MCF 10A (cell line): Measurements from ENCODE around the gene PRDM2. TPM values are rescaled to one million over a fixed set of nuclear protein-coding genes. Genes with fewer than 3 reads are reported as not detected.

Experiments
- BruUV-seq: library from RNA; stranded (reverse); fragments of 400-500 nt; replicated peaks from 2 replicates; lab custom pipeline; 2021; lab: Mats Ljungman, UMichigan
- CTCF ChIA-PET: fragments of 300-600 bp; sonication (Branson Sonifier 250); formaldehyde crosslinking; extraction: SDS; loops from one replicate; lab custom pipeline; 2021; ENCODE audit warnings: antibody characterized with exemption, inconsistent platforms; lab: Yijun Ruan, JAX
- POLR2A ChIA-PET: fragments of 300-600, 350-650 bp; sonication (Branson Sonifier 250); formaldehyde crosslinking; extraction: SDS; loops from one replicate; lab custom pipeline; 2020; ENCODE audit warnings: antibody characterized with exemption, inconsistent platforms; lab: Yijun Ruan, JAX
- DNase-seq: peaks from one replicate; pipeline ENCODE4 v3.0.0-alpha.2; 2018; ENCODE audit not compliant: unreplicated experiment
- H3K27ac Mint-ChIP-seq: one replicate; pipeline ENCODE4 v1.8.0; 2022; ENCODE audit warnings: mild to moderate bottlenecking, low read depth, mixed read lengths; ENCODE audit not compliant: unreplicated experiment
- H3K27me3 Mint-ChIP-seq: one replicate; pipeline ENCODE4 v1.8.0; 2022; ENCODE audit warnings: mixed read lengths; ENCODE audit not compliant: insufficient read depth, unreplicated experiment
- H3K36me3 Mint-ChIP-seq: one replicate; pipeline ENCODE4 v1.8.0; 2022; ENCODE audit warnings: mild to moderate bottlenecking, moderate library complexity, mixed read lengths; ENCODE audit not compliant: insufficient read depth, unreplicated experiment
- H3K4me1 Mint-ChIP-seq: one replicate; pipeline ENCODE4 v1.8.0; 2022; ENCODE audit warnings: mixed read lengths; ENCODE audit not compliant: insufficient read depth, unreplicated experiment
- H3K4me3 Mint-ChIP-seq: one replicate; pipeline ENCODE4 v1.8.0; 2022; ENCODE audit warnings: mild to moderate bottlenecking, moderate library complexity, mixed read lengths; ENCODE audit not compliant: unreplicated experiment
- H3K9me3 Mint-ChIP-seq: one replicate; pipeline ENCODE4 v1.8.0; 2022; ENCODE audit warnings: mixed read lengths; ENCODE audit not compliant: unreplicated experiment
- intact Hi-C: fragments of 100-400 bp; cut with micrococcal nuclease; formaldehyde crosslinking; loops from 2 replicates; pipeline ENCODE4 v1.14.1; 2022
- total RNA-seq: library from RNA; stranded (reverse); gene quantifications from 2 replicates; pipeline ENCODE4 v1.2.3, GENCODE V29; 2022
- TF ChIP-seq, protein P1 (sequence below): fragments of 200-600 bp; IDR thresholded peaks from one replicate; pipeline ENCODE4 v1.8.0; 2022; ENCODE audit warnings: antibody characterized with exemption, mild to moderate bottlenecking; ENCODE audit not compliant: unreplicated experiment

The PRDM2 gene
- total RNA-seq, 1 experiment from 2014 or later: 26.6 TPM

GRCh38 chr1:13864760-13865159 lies 164.8 kb downstream of the PRDM2 start:
- Mint-ChIP-seq H3K27me3 (no peaks in the 10 kb centered on the region), H3K4me3 (no peak overlapping the region), H3K9me3 (no peaks in the 10 kb centered on the region), H3K27ac (no peak overlapping the region), H3K36me3 (no peaks in the 10 kb centered on the region), H3K4me1 (peaks cover 6% of the 10 kb centered on the region)
- no peak for DNase-seq
- POLR2A ChIA-PET: no interaction called here
- no TSS peak for BruUV-seq
- TF ChIP-seq, protein P1, sequence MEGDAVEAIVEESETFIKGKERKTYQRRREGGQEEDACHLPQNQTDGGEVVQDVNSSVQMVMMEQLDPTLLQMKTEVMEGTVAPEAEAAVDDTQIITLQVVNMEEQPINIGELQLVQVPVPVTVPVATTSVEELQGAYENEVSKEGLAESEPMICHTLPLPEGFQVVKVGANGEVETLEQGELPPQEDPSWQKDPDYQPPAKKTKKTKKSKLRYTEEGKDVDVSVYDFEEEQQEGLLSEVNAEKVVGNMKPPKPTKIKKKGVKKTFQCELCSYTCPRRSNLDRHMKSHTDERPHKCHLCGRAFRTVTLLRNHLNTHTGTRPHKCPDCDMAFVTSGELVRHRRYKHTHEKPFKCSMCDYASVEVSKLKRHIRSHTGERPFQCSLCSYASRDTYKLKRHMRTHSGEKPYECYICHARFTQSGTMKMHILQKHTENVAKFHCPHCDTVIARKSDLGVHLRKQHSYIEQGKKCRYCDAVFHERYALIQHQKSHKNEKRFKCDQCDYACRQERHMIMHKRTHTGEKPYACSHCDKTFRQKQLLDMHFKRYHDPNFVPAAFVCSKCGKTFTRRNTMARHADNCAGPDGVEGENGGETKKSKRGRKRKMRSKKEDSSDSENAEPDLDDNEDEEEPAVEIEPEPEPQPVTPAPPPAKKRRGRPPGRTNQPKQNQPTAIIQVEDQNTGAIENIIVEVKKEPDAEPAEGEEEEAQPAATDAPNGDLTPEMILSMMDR: no peak
- intact Hi-C loops: no loop called here
- CTCF ChIA-PET: interaction anchor here (1.1 kb wide), 1 partner anchor 139 kb away, joined by 3 read pairs; no protein-coding TSS in a partner anchor

- no peaks in the 10 kb centered on the region for H3K9me3 Mint-ChIP-seq
- ChIA-PET POLR2A (no interaction called here), CTCF (interaction anchor here (0.6 kb wide), 1 partner anchor 72 kb away, joined by 3 read pairs; no protein-coding TSS in a partner anchor)
- intact Hi-C loops: no loop called here
- no peaks in the 10 kb centered on the region for H3K27me3 Mint-ChIP-seq
- H3K36me3 Mint-ChIP-seq: no peaks in the 10 kb centered on the region
- H3K27ac Mint-ChIP-seq: no peak overlapping the region
- H3K4me3 Mint-ChIP-seq: no peak overlapping the region
- no peak for DNase-seq
- BruUV-seq: no TSS peak
- TF ChIP-seq, protein P1: no peak
- H3K4me1 Mint-ChIP-seq: no peaks in the 10 kb centered on the region
These were observed 165.9 kb downstream of the PRDM2 start for GRCh38 chr1:13865851-13866250.

DNA sequence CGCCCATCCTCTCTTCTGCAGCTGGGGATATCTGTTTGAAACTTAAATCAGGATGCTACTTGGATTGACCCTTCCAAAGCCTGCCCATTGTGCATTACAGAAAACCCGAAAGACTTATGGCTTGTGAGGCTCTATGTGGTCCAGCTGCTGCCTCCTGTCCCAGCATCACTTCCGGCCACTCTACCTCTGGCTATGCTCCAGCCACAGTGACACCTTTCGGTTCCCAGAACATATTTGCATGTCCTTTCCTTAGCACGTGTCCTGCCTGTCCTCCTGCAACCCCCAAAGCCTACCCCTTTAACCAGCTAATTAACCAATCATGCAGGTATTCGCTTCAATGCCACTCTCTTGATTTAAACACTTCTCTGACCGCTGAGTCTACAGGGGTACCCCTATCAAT lies 167.6 kb downstream of the PRDM2 start:
- CTCF ChIA-PET: no interaction called here
- Mint-ChIP-seq H3K27me3 (peaks cover 11% of the 10 kb centered on the region), H3K9me3 (no peaks in the 10 kb centered on the region), H3K4me3 (no peak overlapping the region), H3K36me3 (peaks cover 3% of the 10 kb centered on the region), H3K4me1 (no peaks in the 10 kb centered on the region), H3K27ac (no peak overlapping the region)
- no TSS peak for BruUV-seq
- intact Hi-C loops: no loop called here
- TF ChIP-seq, protein P1: no peak
- no peak for DNase-seq
- POLR2A ChIA-PET: no interaction called here

DNA sequence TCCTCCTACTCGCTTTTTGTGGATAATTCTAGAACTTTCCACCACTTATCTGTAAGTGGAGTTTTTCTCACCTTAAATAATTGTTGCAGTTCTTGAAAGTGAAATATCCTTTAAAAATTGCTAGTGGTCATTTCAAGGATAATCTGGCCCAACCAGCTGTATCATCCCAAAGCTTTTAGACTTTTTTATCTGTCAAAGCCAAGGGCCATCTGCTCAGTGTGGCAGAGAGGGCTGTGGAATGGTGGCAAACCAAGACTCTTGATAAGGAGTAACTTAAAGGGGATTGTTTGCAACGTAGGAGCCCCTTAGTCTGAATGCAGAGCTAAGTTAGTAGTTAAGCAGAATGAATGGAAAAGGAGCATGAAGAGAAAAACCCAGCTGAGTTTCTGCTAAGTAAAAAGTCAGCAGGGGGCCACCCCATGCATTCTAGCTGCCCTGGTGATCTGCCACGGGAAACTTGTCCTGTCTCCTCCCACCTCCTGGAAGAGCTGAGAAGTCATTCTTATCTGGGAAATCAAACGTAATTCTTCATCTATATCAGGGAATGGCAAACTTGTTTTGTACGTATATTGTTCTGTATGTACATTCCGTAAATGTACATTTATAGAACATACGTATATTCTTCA lies 169.3 kb downstream of the PRDM2 start:
- TF ChIP-seq, protein P1: no peak
- Mint-ChIP-seq H3K27me3 (peaks cover 12% of the 10 kb centered on the region), H3K9me3 (no peaks in the 10 kb centered on the region), H3K4me3 (no peak overlapping the region), H3K27ac (no peak overlapping the region), H3K36me3 (peaks cover 4% of the 10 kb centered on the region), H3K4me1 (no peaks in the 10 kb centered on the region)
- ChIA-PET CTCF (no interaction called here), POLR2A (no interaction called here)
- DNase-seq: no peak
- no TSS peak for BruUV-seq
- intact Hi-C loops: no loop called here
